GM12878 (cell line): ENCODE data around the gene PRR15. TPM values are rescaled to one million over a fixed set of nuclear protein-coding genes. Genes with fewer than 3 reads are reported as not detected.

ENCODE experiments used
- ATAC-seq: fragments of 200-7000 bp; cut with Tn5 transposase; 3 replicates; pipeline ENCODE4 v1.9.1; 2020; ENCODE audit warnings: mild to moderate bottlenecking, moderate library complexity
- BruUV-seq: library from RNA; stranded (reverse); fragments of 400-500 nt; replicated peaks from 2 replicates; lab custom pipeline; 2021; lab: Mats Ljungman, UMichigan
- CTCF ChIA-PET: fragments of 300-600 bp; sonication (Branson Sonifier 250); formaldehyde crosslinking; extraction: SDS; loops from one replicate; lab custom pipeline; 2021; ENCODE audit warnings: inconsistent platforms; lab: Yijun Ruan, JAX
- POLR2A ChIA-PET: fragments of 350-600 bp; formaldehyde crosslinking; extraction: SDS; loops from one replicate; lab custom pipeline; 2021; ENCODE audit warnings: inconsistent platforms; lab: Charles Lee
- RAD21 ChIA-PET: fragments of 300-600 bp; sonication (Branson Sonifier 250); formaldehyde crosslinking; loops from one replicate; lab custom pipeline; 2023; ENCODE audit warnings: antibody characterized with exemption; ENCODE audit not compliant: unreplicated experiment; lab: Charles Lee
- SMC1A ChIA-PET: fragments of 300-600 bp; sonication (Branson Sonifier 250); formaldehyde crosslinking; loops from one replicate; lab custom pipeline; 2023; ENCODE audit not compliant: unreplicated experiment, uncharacterized antibody; lab: Charles Lee
- DNase-seq: peaks from one replicate; pipeline ENCODE4 v3.0.0-alpha.2; 2011; ENCODE audit warnings: low read depth, low spot score
- FAIRE-seq: peaks from 3 replicates; lab custom pipeline; 2011; peaks lifted over from hg19 to GRCh38; lab: Jason Lieb, UNC
- H2AFZ ChIP-seq: 2 replicates; pipeline ENCODE4 v1.6.0; 2011; ENCODE audit warnings: low read depth, low read length, control low read depth; ENCODE audit not compliant: control insufficient read depth
- H3K27ac ChIP-seq: 2 replicates; pipeline ENCODE4 v1.5.1; 2011; ENCODE audit warnings: control low read depth; ENCODE audit not compliant: control insufficient read depth, insufficient read depth
- H3K27me3 ChIP-seq, 2 experiments: replicated peaks in 1 of 2; 2 replicates each; pipeline versions ENCODE4 v1.6.0 to v1.6.1; 2011; ENCODE audit warnings: low read length in 1 of 2; ENCODE audit not compliant: control insufficient read depth in 2 of 2, insufficient read depth in 2 of 2
- H3K36me3 ChIP-seq, 2 experiments: 2 replicates each; pipeline ENCODE4 v1.5.1; 2011; ENCODE audit warnings: low read length in 1 of 2; ENCODE audit not compliant: control insufficient read depth in 2 of 2, insufficient read depth in 2 of 2
- H3K4me1 ChIP-seq: 2 replicates; pipeline ENCODE4 v1.6.1; 2011; ENCODE audit warnings: mild to moderate bottlenecking, low read length, moderate library complexity, mixed read lengths; ENCODE audit not compliant: control insufficient read depth, insufficient read depth
- H3K4me2 ChIP-seq: 2 replicates; pipeline ENCODE4 v1.6.0; 2011; ENCODE audit warnings: control low read depth; ENCODE audit not compliant: control insufficient read depth, insufficient read depth
- H3K4me3 ChIP-seq: fragments of 200-600 bp; sonication (generic); 2 replicates; pipeline ENCODE4 v1.5.1; 2016
- H3K79me2 ChIP-seq: 2 replicates; pipeline ENCODE4 v1.6.0; 2011; ENCODE audit warnings: low read length; ENCODE audit not compliant: control insufficient read depth, insufficient read depth
- H3K9ac ChIP-seq: 2 replicates; pipeline ENCODE4 v1.8.0; 2011; ENCODE audit warnings: low read length, control low read depth, mixed read lengths; ENCODE audit not compliant: control insufficient read depth, insufficient read depth
- H3K9me3 ChIP-seq: replicated peaks from 3 replicates; pipeline ENCODE4 v1.5.1; 2011; ENCODE audit warnings: mild to moderate bottlenecking, low read length; ENCODE audit not compliant: control insufficient read depth, insufficient read depth
- H4K20me1 ChIP-seq: 2 replicates; pipeline ENCODE4 v1.6.0; 2011; ENCODE audit not compliant: control insufficient read depth, insufficient read depth
- ETV6 ChIP-seq, 2 experiments: fragments of 450-650 bp in 1 of 2; IDR thresholded peaks in 1 of 2; conservative IDR thresholded peaks in 1 of 2; 2 replicates each; pipeline ENCODE4 v1.6.1; 2014; ENCODE audit warnings: antibody characterized with exemption in 1 of 2, borderline replicate concordance in 1 of 2, low read depth in 1 of 2, mild to moderate bottlenecking in 1 of 2, moderate library complexity in 1 of 2
- EZH2 ChIP-seq: IDR thresholded peaks from 2 replicates; pipeline ENCODE4 v1.6.1; 2012; ENCODE audit warnings: low read depth, mild to moderate bottlenecking, control low read depth, inconsistent platforms, low read length, borderline replicate concordance; ENCODE audit not compliant: control insufficient read depth
- FOS ChIP-seq: IDR thresholded peaks from 3 replicates; pipeline ENCODE4 v1.6.1; 2011; ENCODE audit warnings: borderline replicate concordance; ENCODE audit not compliant: insufficient read length; ENCODE audit errors: extremely low read depth
- PML ChIP-seq: IDR thresholded peaks from 2 replicates; pipeline ENCODE4 v1.6.1; 2012; ENCODE audit warnings: low read length, inconsistent platforms
- POLR2AphosphoS2 ChIP-seq: IDR thresholded peaks from 2 replicates; pipeline ENCODE4 v1.6.1; 2011; ENCODE audit warnings: low read depth, mild to moderate bottlenecking, low read length, improper control_type of control experiment, moderate library complexity
- RFX5 ChIP-seq: IDR thresholded peaks from 2 replicates; pipeline ENCODE4 v1.6.1; 2011; ENCODE audit warnings: low read depth, low read length, improper control_type of control experiment
- STAT3 ChIP-seq: IDR thresholded peaks from 2 replicates; pipeline ENCODE4 v1.6.1; 2011; ENCODE audit warnings: low read depth, low read length, improper control_type of control experiment
- ZNF207 ChIP-seq: fragments of 450-650 bp; IDR thresholded peaks from 2 replicates; pipeline ENCODE4 v1.6.1; 2014; ENCODE audit warnings: antibody characterized with exemption, mild to moderate bottlenecking, borderline replicate concordance
- WGBS: methylation state at CpG from one replicate; pipeline ENCODE4 v1.1.6; 2016; ENCODE audit warnings: low lambda C conversion rate; ENCODE audit not compliant: insufficient replicate concordance, insufficient coverage; ENCODE audit errors: missing lambda C conversion rate; 5-methylcytosine and 5-hydroxymethylcytosine counted together
- in situ Hi-C: fragments of 300-500 bp; cut with MboI; formaldehyde crosslinking; loops from 9 replicates; pipeline ENCODE4 v1.14.3; 2018; ENCODE audit warnings: mixed read lengths
- intact Hi-C: fragments of 100-400 bp; cut with micrococcal nuclease; formaldehyde crosslinking; loops from one replicate; pipeline ENCODE4 v1.14.2; 2022; ENCODE audit not compliant: unreplicated experiment
- polyA plus RNA-seq, 11 experiments: library from polyadenylated mRNA; depleted of rRNA in 4 of 11; unstranded in 6 of 11; stranded (reverse) in 5 of 11; fragments of >200 nt; fragmentation: Nextera tagmentation in 4 of 11; fragmentation: Illumina TruSeq in 1 of 11; extraction: Ambion mirVana in 4 of 11; extraction: Trizol in 1 of 11; gene quantifications; 1 replicate in 1 of 11; 2 replicates in 10 of 11; pipeline versions ENCODE4 v1.2.1 to v1.2.3, GENCODE V29; 2011 to 2016; ENCODE audit warnings: inconsistent platforms in 2 of 11, missing spikeins in 2 of 11, low read depth in 1 of 11
- total RNA-seq, 4 experiments: library from RNA; depleted of rRNA in 3 of 4; stranded (reverse); fragments of >200 nt in 3 of 4; fragmentation: Illumina TruSeq in 1 of 4; extraction: Trizol in 1 of 4; gene quantifications; 2 replicates each; pipeline versions ENCODE4 v1.2.1 to v1.2.3, GENCODE V29; 2013 to 2021
- TF ChIP-seq, protein P1 (sequence below): IDR thresholded peaks from 2 replicates; pipeline ENCODE4 v1.6.1; 2012; ENCODE audit warnings: mild to moderate bottlenecking, low read depth, low read length

PRR15 gene
- total and polyA plus RNA-seq, 10 of the 15 experiments (the other 5 are each of a cell fraction or from before 2014, with no cell fraction given), result not detected

- no peak for ATAC-seq
- no peaks in the 10 kb centered on the region for H3K36me3 ChIP-seq
- intact Hi-C loops (no loop called here), in situ Hi-C loops (no loop called here)
- ChIA-PET RAD21 (no interaction called here), SMC1A (no interaction called here), CTCF (no interaction called here), POLR2A (no interaction called here)
- no peak for DNase-seq
- H3K4me1 ChIP-seq, result no peaks in the 10 kb centered on the region
- no peak overlapping the region for H3K27ac ChIP-seq
- FAIRE-seq, result no peak
- H3K4me3 ChIP-seq, result no peak overlapping the region
- peaks cover 12 to 27% of the 10 kb centered on the region in 2 experiments for H3K27me3 ChIP-seq
- no peak overlapping the region for H2AFZ ChIP-seq
- no TSS peak for BruUV-seq
- no peaks in the 10 kb centered on the region; the same call in 2 of the 3 replicates for H3K9me3 ChIP-seq
- no peaks in the 10 kb centered on the region for H3K79me2 ChIP-seq
- H4K20me1 ChIP-seq, result no peaks in the 10 kb centered on the region
- no peak overlapping the region for H3K4me2 ChIP-seq
- TF ChIP-seq, protein P1, sequence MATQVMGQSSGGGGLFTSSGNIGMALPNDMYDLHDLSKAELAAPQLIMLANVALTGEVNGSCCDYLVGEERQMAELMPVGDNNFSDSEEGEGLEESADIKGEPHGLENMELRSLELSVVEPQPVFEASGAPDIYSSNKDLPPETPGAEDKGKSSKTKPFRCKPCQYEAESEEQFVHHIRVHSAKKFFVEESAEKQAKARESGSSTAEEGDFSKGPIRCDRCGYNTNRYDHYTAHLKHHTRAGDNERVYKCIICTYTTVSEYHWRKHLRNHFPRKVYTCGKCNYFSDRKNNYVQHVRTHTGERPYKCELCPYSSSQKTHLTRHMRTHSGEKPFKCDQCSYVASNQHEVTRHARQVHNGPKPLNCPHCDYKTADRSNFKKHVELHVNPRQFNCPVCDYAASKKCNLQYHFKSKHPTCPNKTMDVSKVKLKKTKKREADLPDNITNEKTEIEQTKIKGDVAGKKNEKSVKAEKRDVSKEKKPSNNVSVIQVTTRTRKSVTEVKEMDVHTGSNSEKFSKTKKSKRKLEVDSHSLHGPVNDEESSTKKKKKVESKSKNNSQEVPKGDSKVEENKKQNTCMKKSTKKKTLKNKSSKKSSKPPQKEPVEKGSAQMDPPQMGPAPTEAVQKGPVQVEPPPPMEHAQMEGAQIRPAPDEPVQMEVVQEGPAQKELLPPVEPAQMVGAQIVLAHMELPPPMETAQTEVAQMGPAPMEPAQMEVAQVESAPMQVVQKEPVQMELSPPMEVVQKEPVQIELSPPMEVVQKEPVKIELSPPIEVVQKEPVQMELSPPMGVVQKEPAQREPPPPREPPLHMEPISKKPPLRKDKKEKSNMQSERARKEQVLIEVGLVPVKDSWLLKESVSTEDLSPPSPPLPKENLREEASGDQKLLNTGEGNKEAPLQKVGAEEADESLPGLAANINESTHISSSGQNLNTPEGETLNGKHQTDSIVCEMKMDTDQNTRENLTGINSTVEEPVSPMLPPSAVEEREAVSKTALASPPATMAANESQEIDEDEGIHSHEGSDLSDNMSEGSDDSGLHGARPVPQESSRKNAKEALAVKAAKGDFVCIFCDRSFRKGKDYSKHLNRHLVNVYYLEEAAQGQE, result no peak
- TF ChIP-seq EZH2 (no peak), RFX5 (no peak), PML (no peak), POLR2AphosphoS2 (no peak), ETV6 (conservative IDR thresholded peaks at IDR 0.05 in 1 of 2, IDR thresholded peaks at IDR 0.05 in 1 of 2; ENCODE audit: borderline replicate concordance in 1 of 2, low read depth in 1 of 2) (no peak), FOS (no peak), STAT3 (no peak), ZNF207 (no peak)
- WGBS, result 42% methylated on average over 2 of the region's 2 CpGs
- H3K9ac ChIP-seq, result no peak overlapping the region
These were observed 3.5 kb downstream of the PRR15 start for GRCh38 chr7:29567174-29567573.
